ENCODE data around the gene ZSCAN1. TPM values are rescaled to one million over a fixed set of nuclear protein-coding genes. Genes with fewer than 3 reads are reported as not detected.

The ZSCAN1 gene
- total RNA-seq, 3 donors from 2014 or later (not counting 1 experiment from before 2014, with no cell fraction given), result not detected

GRCh38 chr19:58021541-58022282 lies 12.1 kb upstream of the ZSCAN1 start:
- DNase-seq, result peak; percentile 33 to 68

GRCh38 chr19:58022283-58022660 lies 11.6 kb upstream of the ZSCAN1 start:
- Mint-ChIP-seq H3K27me3 (ENCODE audit: low read depth in 2 of 2) (peaks cover 0 to 2% of the 10 kb centered on the region in 2 donors), H3K4me1 (no peaks in the 10 kb centered on the region), H3K27ac (no peak overlapping the region), H3K36me3 (no peaks in the 10 kb centered on the region), H3K9me3 (peaks cover 3% of the 10 kb centered on the region in 2 donors), H3K4me3 (no peak overlapping the region)
- intact Hi-C loops (cut with micrococcal nuclease), result loop anchor here (1.0 kb wide), 1 partner anchor 133 kb away; no protein-coding TSS in a partner anchor
- no peak for TF ChIP-seq CTCF (IDR thresholded peaks at IDR 0.05)
- Histone ChIP-seq H3K36me3 (ENCODE audit: control insufficient read depth, insufficient read depth, low read length) (no peaks in the 10 kb centered on the region), H3K4me1 (ENCODE audit: control insufficient read depth, insufficient read depth, low read length) (no peaks in the 10 kb centered on the region), H3K27ac (ENCODE audit: low read length) (no peak overlapping the region), H3K27me3 (ENCODE audit: control insufficient read depth, insufficient read depth, low read length) (no peaks in the 10 kb centered on the region), H3K4me3 (ENCODE audit: low read length) (no peak overlapping the region), H3K9me3 (ENCODE audit: control insufficient read depth, insufficient read depth, low read length) (no peaks in the 10 kb centered on the region)
- DNase-seq (no peak), ATAC-seq (no peak)
- 80% methylated on average over 4 of the region's 4 CpGs for WGBS (ENCODE audit: insufficient coverage)

More at GRCh38 chr19:58021541-58022282, 12.1 kb upstream of the ZSCAN1 start:
- Histone ChIP-seq H3K4me1 (ENCODE audit: control insufficient read depth, insufficient read depth, low read length) (no peaks in the 10 kb centered on the region), H3K27ac (ENCODE audit: low read length) (no peak overlapping the region), H3K4me3 (ENCODE audit: low read length) (no peak overlapping the region), H3K36me3 (ENCODE audit: control insufficient read depth, insufficient read depth, low read length) (no peaks in the 10 kb centered on the region), H3K9me3 (ENCODE audit: control insufficient read depth, insufficient read depth, low read length) (no peaks in the 10 kb centered on the region), H3K27me3 (ENCODE audit: control insufficient read depth, insufficient read depth, low read length) (no peaks in the 10 kb centered on the region)
- Mint-ChIP-seq H3K27me3 (ENCODE audit: low read depth in 2 of 2) (peaks cover 0 to 2% of the 10 kb centered on the region in 2 donors), H3K4me3 (no peak overlapping the region), H3K36me3 (no peaks in the 10 kb centered on the region), H3K9me3 (peaks cover 3% of the 10 kb centered on the region in 2 donors), H3K4me1 (no peaks in the 10 kb centered on the region), H3K27ac (no peak overlapping the region)
- 59% methylated on average over 30 of the region's 30 CpGs for WGBS (ENCODE audit: insufficient coverage)
- intact Hi-C loops (cut with micrococcal nuclease), result loop anchor here (1.0 kb wide), 1 partner anchor 134 kb away; no protein-coding TSS in a partner anchor
- ATAC-seq, result peak; percentile 76 to 100 (median 99)
- peak; percentile 65 for TF ChIP-seq CTCF (IDR thresholded peaks at IDR 0.05)

GRCh38 chr19:58024661-58025060 lies 9.2 kb upstream of the ZSCAN1 start:
- ATAC-seq (no peak), DNase-seq (no peak)
- H3K27me3 ChIP-seq (ENCODE audit: control insufficient read depth, insufficient read depth, low read length), result no peaks in the 10 kb centered on the region
- TF ChIP-seq CTCF (IDR thresholded peaks at IDR 0.05), result no peak
- H3K4me1 ChIP-seq (ENCODE audit: control insufficient read depth, insufficient read depth, low read length), result no peaks in the 10 kb centered on the region
- Mint-ChIP-seq H3K4me3 (no peak overlapping the region), H3K36me3 (no peaks in the 10 kb centered on the region), H3K27ac (no peak overlapping the region), H3K9me3 (peaks cover 3 to 5% of the 10 kb centered on the region in 2 donors), H3K27me3 (ENCODE audit: low read depth in 2 of 2) (peaks cover 0 to 5% of the 10 kb centered on the region in 2 donors), H3K4me1 (no peaks in the 10 kb centered on the region)
- H3K4me3 ChIP-seq (ENCODE audit: low read length), result no peak overlapping the region
- H3K36me3 ChIP-seq (ENCODE audit: control insufficient read depth, insufficient read depth, low read length), result no peaks in the 10 kb centered on the region
- no peak overlapping the region for H3K27ac ChIP-seq (ENCODE audit: low read length)
- intact Hi-C loops (cut with micrococcal nuclease), result no loop called here
- WGBS (ENCODE audit: insufficient coverage), result 90% methylated on average over 12 of the region's 12 CpGs
- H3K9me3 ChIP-seq (ENCODE audit: control insufficient read depth, insufficient read depth, low read length), result peaks cover 5% of the 10 kb centered on the region

Measured in natural killer cell (primary cell).